GM20000 (cell line): ENCODE data around the gene KCTD14.
"Not testable (repeated sequence)": the region's sequence is repeated elsewhere in the genome, so short reads cannot be mapped to it uniquely, and the experiment has no call there.

Experiments used
- DNase-seq: peaks from one replicate; pipeline ENCODE4 v3.0.0; 2012; ENCODE audit warnings: low spot score
- CTCF ChIP-seq: IDR thresholded peaks from 2 replicates; pipeline ENCODE4 v1.5.1; 2012; ENCODE audit warnings: mild to moderate bottlenecking, control low read depth; ENCODE audit errors: extremely low read depth, missing control alignments

The KCTD14 gene

GRCh38 chr11:78019808-78020207, 3.3 kb downstream of the KCTD14 start:
- DNase-seq: no peak
- no peak for TF ChIP-seq CTCF

GRCh38 chr11:78015878-78016277, 7.2 kb downstream of the KCTD14 start:
- no peak for TF ChIP-seq CTCF
- no peak for DNase-seq

- DNase-seq: not testable (repeated sequence)
Observed at GRCh38 chr11:78014937-78015520, 8.0 kb downstream of the KCTD14 start.

- no peak for DNase-seq
Observed at GRCh38 chr11:78011301-78011700, 11.8 kb downstream of the KCTD14 start.

GRCh38 chr11:78010755-78011154, 12.3 kb downstream of the KCTD14 start:
- TF ChIP-seq CTCF: no peak
- no peak for DNase-seq

More at GRCh38 chr11:78011301-78011700, 11.8 kb downstream of the KCTD14 start:
- no peak for TF ChIP-seq CTCF

- TF ChIP-seq CTCF: no peak
- no peak for DNase-seq
Observed at GRCh38 chr11:78010304-78010703, 12.8 kb downstream of the KCTD14 start.

- TF ChIP-seq CTCF: no peak
- no peak for DNase-seq
Observed at GRCh38 chr11:78009062-78009461, 14.0 kb downstream of the KCTD14 start.

GRCh38 chr11:78000193-78000592, 22.9 kb downstream of the KCTD14 start:
- TF ChIP-seq CTCF: peak; percentile 48
- DNase-seq: peak; percentile 60
